K562 (cell line): ENCODE results near the gene CDYL2. TPM values are rescaled to one million over a fixed set of nuclear protein-coding genes. Genes with fewer than 3 reads are reported as not detected.

Experiments
- ATAC-seq: fragments of 200-7000 bp; cut with Tn5 transposase; 3 replicates; pipeline ENCODE4 v1.9.1; 2020; ENCODE audit warnings: moderate library complexity
- BruUV-seq: library from RNA; stranded (reverse); fragments of 400-500 nt; replicated peaks from 2 replicates; lab custom pipeline; 2021; lab: Mats Ljungman, UMichigan
- CTCF ChIA-PET: fragments of 300-600 bp; formaldehyde crosslinking; extraction: SDS; loops from one replicate; lab custom pipeline; 2021; ENCODE audit warnings: low intra/inter-chr PET ratio; lab: Yijun Ruan, JAX
- POLR2A ChIA-PET: fragments of 300-600, 350-650 bp; sonication (Branson Sonifier 250); formaldehyde crosslinking; extraction: SDS; loops from one replicate; lab custom pipeline; 2021; ENCODE audit warnings: antibody characterized with exemption, inconsistent platforms; lab: Yijun Ruan, JAX
- DNase-seq, 4 experiments: peaks; one replicate each; pipeline versions ENCODE4 v3.0.0 to v3.0.0-alpha.2; 2011 to 2018; ENCODE audit warnings: low spot score in 3 of 4, mixed read lengths in 3 of 4; ENCODE audit errors: extremely low read depth in 1 of 4
- FAIRE-seq: peaks from 2 replicates; lab custom pipeline; 2011; peaks lifted over from hg19 to GRCh38; lab: Jason Lieb, UNC
- H2AFZ ChIP-seq: 2 replicates; pipeline ENCODE4 v1.6.0; 2011; ENCODE audit warnings: low read depth, low read length, control low read depth, inconsistent platforms
- H3K27ac ChIP-seq: fragments of 200-600 bp; 3 replicates; pipeline ENCODE4 v1.8.0; 2011; ENCODE audit warnings: low read depth, mild to moderate bottlenecking, control low read depth, inconsistent platforms, low read length, moderate library complexity, mixed read lengths; ENCODE audit errors: extremely low read depth
- H3K27me3 ChIP-seq, 2 experiments: fragments of 300-600 bp in 1 of 2; 2 replicates in 1 of 2; 3 replicates in 1 of 2; pipeline versions ENCODE4 v1.6.0 to v1.8.0; 2011; ENCODE audit warnings: inconsistent platforms in 2 of 2, low read length in 2 of 2, mild to moderate bottlenecking in 1 of 2, mixed read lengths in 1 of 2, moderate library complexity in 1 of 2; ENCODE audit not compliant: control insufficient read depth in 2 of 2, insufficient read depth in 2 of 2
- H3K36me3 ChIP-seq: fragments of 300-600 bp; 3 replicates; pipeline ENCODE4 v1.8.0; 2011; ENCODE audit warnings: mild to moderate bottlenecking, low read length, inconsistent platforms; ENCODE audit not compliant: control insufficient read depth, insufficient read depth
- H3K4me1 ChIP-seq, 2 experiments: fragments of 200-600 bp in 1 of 2; replicated peaks in 1 of 2; 2 replicates in 1 of 2; 3 replicates in 1 of 2; pipeline versions ENCODE4 v1.5.1 to v1.8.0; 2011; ENCODE audit warnings: inconsistent platforms in 2 of 2, low read length in 2 of 2, mild to moderate bottlenecking in 1 of 2, mixed read lengths in 1 of 2, moderate library complexity in 1 of 2; ENCODE audit not compliant: control insufficient read depth in 2 of 2, insufficient read depth in 2 of 2
- H3K4me2 ChIP-seq: 2 replicates; pipeline ENCODE4 v1.6.1; 2011; ENCODE audit warnings: low read length, control low read depth, inconsistent platforms, mixed read lengths; ENCODE audit not compliant: insufficient read depth
- H3K4me3 ChIP-seq: fragments of 200-600 bp; sonication (generic), shearing (Covaris generic); 2 replicates; pipeline ENCODE4 v1.5.1; 2016; ENCODE audit warnings: control low read depth, inconsistent platforms
- H3K79me2 ChIP-seq: fragments of 200-600 bp; 3 replicates; pipeline ENCODE4 v1.8.0; 2011; ENCODE audit warnings: low read length, inconsistent platforms; ENCODE audit not compliant: control insufficient read depth, insufficient read depth
- H3K9ac ChIP-seq, 2 experiments: 2 replicates each; pipeline versions ENCODE4 v1.6.0 to v1.6.1; 2011; ENCODE audit warnings: low read depth in 2 of 2, low read length in 2 of 2, control low read depth in 1 of 2, inconsistent platforms in 1 of 2, mild to moderate bottlenecking in 1 of 2, mixed read lengths in 1 of 2; ENCODE audit not compliant: insufficient read depth in 1 of 2
- H3K9me1 ChIP-seq: one replicate; pipeline ENCODE4 v1.6.0; 2011; ENCODE audit warnings: inconsistent platforms, mild to moderate bottlenecking, low read length, moderate library complexity; ENCODE audit not compliant: control insufficient read depth, insufficient read depth
- H3K9me3 ChIP-seq: replicated peaks from 2 replicates; pipeline ENCODE4 v1.5.1; 2011; ENCODE audit warnings: low read depth, low read length, inconsistent platforms; ENCODE audit not compliant: control insufficient read depth, insufficient read depth
- H4K20me1 ChIP-seq: replicated peaks from 2 replicates; pipeline ENCODE4 v1.6.1; 2011; ENCODE audit warnings: low read length, inconsistent platforms, mixed read lengths; ENCODE audit not compliant: control insufficient read depth, insufficient read depth
- BRF1 ChIP-seq: IDR thresholded peaks from 3 replicates; pipeline ENCODE4 v1.6.1; 2011; ENCODE audit warnings: borderline replicate concordance, mild to moderate bottlenecking; ENCODE audit not compliant: insufficient read length; ENCODE audit errors: extremely low read depth
- C11orf30 ChIP-seq: fragments of 450-650 bp; IDR thresholded peaks from 2 replicates; pipeline ENCODE4 v1.6.1; 2016; ENCODE audit warnings: low read depth, mild to moderate bottlenecking
- CBFA2T3 ChIP-seq: fragments of 450-650 bp; IDR thresholded peaks from 2 replicates; pipeline ENCODE4 v1.6.1; 2017
- CC2D1A ChIP-seq: fragments of 450-650 bp; IDR thresholded peaks from 2 replicates; pipeline ENCODE4 v1.6.1; 2017; ENCODE audit warnings: mild to moderate bottlenecking
- JUNB ChIP-seq: fragments of 450-650 bp; formaldehyde crosslinking; conservative IDR thresholded peaks from 2 replicates; pipeline ENCODE4 v1.4.0; 2020; ENCODE audit warnings: mild to moderate bottlenecking
- NCOR1 ChIP-seq: fragments of 450-650 bp; IDR thresholded peaks from 2 replicates; pipeline ENCODE4 v1.6.1; 2016; ENCODE audit warnings: mild to moderate bottlenecking, moderate library complexity
- NFYB ChIP-seq: IDR thresholded peaks from 2 replicates; pipeline ENCODE4 v1.6.1; 2011; ENCODE audit warnings: mild to moderate bottlenecking, moderate library complexity; ENCODE audit not compliant: insufficient read length; ENCODE audit errors: extremely low read depth
- RBFOX2 ChIP-seq: fragments of 200-400 bp; formaldehyde crosslinking; IDR thresholded peaks from 2 replicates; pipeline ENCODE4 v1.6.1; 2017; ENCODE audit warnings: low read depth, mild to moderate bottlenecking, low read length, moderate library complexity
- SMAD3 ChIP-seq: fragments of 450-650 bp; formaldehyde crosslinking; conservative IDR thresholded peaks from 2 replicates; pipeline ENCODE4 v1.4.0; 2020; ENCODE audit warnings: mild to moderate bottlenecking
- TEAD1 ChIP-seq, 2 experiments: fragments of 450-650 bp in 1 of 2; sonication (generic) in 1 of 2; formaldehyde crosslinking; IDR thresholded peaks; 2 replicates each; pipeline versions ENCODE4 v1.4.0 to v1.8.0; 2020 to 2022; ENCODE audit warnings: mild to moderate bottlenecking in 2 of 2, missing genetic modification reagents in 1 of 2
- U2AF2 ChIP-seq: fragments of 200-400 bp; formaldehyde crosslinking; optimal IDR thresholded peaks from 2 replicates; pipeline ENCODE3; 2017; ENCODE audit warnings: low read depth, mild to moderate bottlenecking, low read length
- ZBTB49 ChIP-seq: sonication (generic); formaldehyde crosslinking; IDR thresholded peaks from 2 replicates; pipeline ENCODE4 v1.8.0; 2022; ENCODE audit warnings: missing genetic modification reagents, mild to moderate bottlenecking, borderline replicate concordance
- ZNF121 ChIP-seq: sonication (generic); formaldehyde crosslinking; conservative IDR thresholded peaks from 2 replicates; pipeline ENCODE4 v1.8.0; 2022; ENCODE audit warnings: missing genetic modification reagents
- ZNF217 ChIP-seq: sonication (generic); formaldehyde crosslinking; IDR thresholded peaks from 2 replicates; pipeline ENCODE4 v1.8.0; 2022; ENCODE audit warnings: mild to moderate bottlenecking, missing genetic modification reagents
- ZNF609 ChIP-seq: sonication (generic); formaldehyde crosslinking; IDR thresholded peaks from 2 replicates; pipeline ENCODE4 v1.8.1; 2023; ENCODE audit warnings: missing genetic modification reagents, mild to moderate bottlenecking, borderline replicate concordance
- WGBS: fragments of 100-300 bp; shearing (Covaris generic); methylation state at CpG from one replicate; pipeline ENCODE4 v1.1.6; 2016; ENCODE audit warnings: low coverage, mixed read lengths; ENCODE audit not compliant: insufficient coverage; ENCODE audit errors: missing lambda C conversion rate; 5-methylcytosine and 5-hydroxymethylcytosine counted together
- in situ Hi-C: fragments of 300-500 bp; cut with MboI; formaldehyde crosslinking; loops from 4 replicates; pipeline ENCODE4 v1.15.0; 2018; ENCODE audit warnings: inconsistent platforms, mixed read lengths
- intact Hi-C: fragments of 100-400 bp; cut with micrococcal nuclease; formaldehyde crosslinking; loops from 2 replicates; pipeline ENCODE4 v1.14.2; 2022
- polyA plus RNA-seq, 8 experiments: library from polyadenylated mRNA; depleted of rRNA in 4 of 8; stranded (reverse) in 5 of 8; unstranded in 3 of 8; fragments of >200 nt; fragmentation: Nextera tagmentation in 2 of 8; fragmentation: Illumina TruSeq in 1 of 8; extraction: Ambion mirVana in 2 of 8; extraction: Trizol in 1 of 8; gene quantifications; 2 replicates each; pipeline versions ENCODE4 v1.2.1 to v1.2.3, GENCODE V29; 2011 to 2014; ENCODE audit warnings: inconsistent platforms in 1 of 8, missing spikeins in 1 of 8
- total RNA-seq, 7 experiments: library from RNA; depleted of rRNA in 6 of 7; stranded (reverse); fragments of >200 nt in 6 of 7; fragmentation: Illumina TruSeq in 2 of 7; extraction: Trizol in 2 of 7; gene quantifications; 2 replicates each; pipeline versions ENCODE4 v1.2.1 to v1.2.3, GENCODE V29; 2011 to 2021; ENCODE audit warnings: low replicate concordance in 1 of 7

Gene CDYL2
- total and polyA plus RNA-seq, 9 of the 15 experiments (the other 6 are each of a cell fraction or from before 2014, with no cell fraction given) = under 0.01 to 0.04 (median 0.01) TPM; not detected in 6

- TF ChIP-seq NFYB (no peak), ZBTB49 (CRISPR knock-in tag) (no peak), ZNF121 (CRISPR knock-in tag) (no peak), BRF1 (no peak), CC2D1A (no peak), SMAD3 (no peak), JUNB (no peak)
Measured at GRCh38 chr16:80790751-80791150, 13.6 kb downstream of the CDYL2 start (continued).

GRCh38 chr16:80788027-80788426, 16.4 kb downstream of the CDYL2 start:
- H3K9me1 ChIP-seq = no peaks in the 10 kb centered on the region
- H3K9ac ChIP-seq = no peak overlapping the region
- H3K36me3 ChIP-seq = no peaks in the 10 kb centered on the region
- no peak for FAIRE-seq
- intact Hi-C loops = no loop called here
- in situ Hi-C loops = no loop called here
- POLR2A ChIA-PET = no interaction called here
- H3K27me3 ChIP-seq = peaks cover 2 to 6% of the 10 kb centered on the region in 2 experiments; a peak in 2 of 5 replicates
- CTCF ChIA-PET = no interaction called here
- H3K79me2 ChIP-seq = no peaks in the 10 kb centered on the region
- H4K20me1 ChIP-seq = no peaks in the 10 kb centered on the region
- DNase-seq = no peak
- no peaks in the 10 kb centered on the region for H3K9me3 ChIP-seq
- no peaks in the 10 kb centered on the region for H3K4me1 ChIP-seq
- H3K27ac ChIP-seq = no peak overlapping the region
- BruUV-seq = no TSS peak
- no peak for ATAC-seq
- no peak overlapping the region for H3K4me2 ChIP-seq
- WGBS = 0% methylated on average over 2 of the region's 2 CpGs
- no peak overlapping the region for H2AFZ ChIP-seq
- H3K4me3 ChIP-seq = no peak overlapping the region
- TF ChIP-seq NCOR1 (no peak), TEAD1 (CRISPR knock-in tag; IDR thresholded peaks at IDR 0.05) (no peak), C11orf30 (0 out of 2 replicates have a peak, but pooled peaks have one; percentile 6), RBFOX2 (no peak), ZNF609 (CRISPR knock-in tag) (no peak), CBFA2T3 (no peak), U2AF2 (no peak), ZNF217 (CRISPR knock-in tag) (no peak)
